GOT3 (cell line): ENCODE data around the gene LMF1.

Experiments used
- DNase-seq: peaks from one replicate; lab custom pipeline; 2025; ENCODE audit warnings: mixed read lengths; lab: John Stamatoyannopoulos, UW

Gene LMF1

DNA sequence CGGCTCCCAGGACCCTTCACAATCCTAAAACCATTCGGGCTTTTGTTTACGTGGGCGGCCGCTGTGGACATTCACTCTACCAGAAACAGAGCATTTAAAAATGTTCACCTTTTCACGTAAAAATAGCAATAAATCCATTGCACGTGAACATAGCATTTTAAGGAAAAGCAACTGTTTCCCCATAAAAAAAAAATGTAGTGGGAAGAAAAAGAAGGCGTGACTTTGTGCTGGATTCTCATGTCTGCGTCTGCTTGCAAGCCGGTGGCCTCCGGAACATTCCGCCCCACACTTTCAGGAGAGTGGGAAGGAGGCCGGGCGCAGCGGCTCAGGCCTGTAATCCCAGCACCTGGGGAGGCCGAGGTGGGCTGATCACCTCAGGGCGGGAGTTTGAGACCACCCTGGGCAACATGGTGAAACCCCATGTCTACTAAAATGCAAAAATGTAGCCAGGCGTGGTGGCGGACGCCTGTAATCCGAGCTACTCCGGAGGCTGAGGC, 156.8 kb downstream of the LMF1 start:
- DNase-seq = no peak

GRCh38 chr16:813204-813915, 157.4 kb downstream of the LMF1 start:
- DNase-seq = no peak

- no peak for DNase-seq
Measured at GRCh38 chr16:808085-808386, 162.7 kb downstream of the LMF1 start.

GRCh38 chr16:807347-808084, 163.3 kb downstream of the LMF1 start:
- peak; percentile 67 for DNase-seq

- no peak for DNase-seq
Measured at GRCh38 chr16:805474-805873, 165.3 kb downstream of the LMF1 start.

DNA sequence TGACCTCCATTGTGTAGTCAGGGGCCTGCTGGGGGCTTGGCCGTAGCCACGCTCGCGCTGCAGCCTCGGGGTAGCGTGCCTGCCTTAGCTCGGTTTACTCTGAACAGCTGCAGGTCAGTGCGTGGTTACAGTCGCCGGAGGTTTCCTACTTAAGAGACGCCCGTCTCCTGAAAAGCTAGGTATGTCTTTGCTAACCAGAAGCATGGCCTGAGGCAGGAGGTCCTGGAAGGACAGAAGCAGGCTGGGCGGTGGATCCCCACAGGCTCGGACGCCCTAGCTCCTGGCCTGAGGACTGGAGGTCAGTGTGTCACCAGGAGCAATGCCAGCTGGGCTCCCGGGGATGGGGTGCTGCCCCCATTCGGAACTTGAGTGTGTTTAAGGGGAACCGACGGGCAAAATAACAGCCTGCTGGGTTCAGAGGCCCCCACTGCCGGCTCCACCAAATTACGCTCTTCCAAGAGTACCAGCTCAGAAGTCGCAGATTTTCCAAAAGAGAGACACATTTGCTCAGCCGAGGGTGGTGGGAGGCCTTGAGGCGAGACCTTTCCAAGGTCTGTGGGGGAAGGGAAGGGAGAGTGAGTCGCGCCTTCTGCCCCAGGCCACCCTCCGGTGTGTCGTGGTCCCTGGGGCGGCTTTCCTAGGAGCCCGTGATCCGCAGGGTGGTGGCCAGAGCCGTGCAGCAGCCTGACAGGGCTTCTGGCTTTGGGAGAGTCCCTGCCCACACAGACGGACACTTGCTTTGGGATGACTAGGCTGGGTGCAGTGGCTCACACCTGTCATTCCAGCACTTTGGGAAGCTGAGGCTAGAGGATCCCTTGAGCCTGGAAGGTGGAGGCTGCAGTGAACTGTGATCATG, 166.4 kb downstream of the LMF1 start:
- no peak for DNase-seq

- DNase-seq = no peak
Measured at GRCh38 chr16:803754-804080, 167.1 kb downstream of the LMF1 start.
